HG03457 (cell line): ENCODE measurements around the gene ZNRF3.

Experiments
- ATAC-seq: cut with Tn5 transposase; IDR thresholded peaks from one replicate; pipeline ENCODE4 v1.9.1; 2021; ENCODE audit warnings: moderate number of reproducible peaks; ENCODE audit not compliant: unreplicated experiment

ZNRF3 gene

GRCh38 chr22:29060251-29060869 lies 177.0 kb downstream of the ZNRF3 start:
- no peak for ATAC-seq

DNA sequence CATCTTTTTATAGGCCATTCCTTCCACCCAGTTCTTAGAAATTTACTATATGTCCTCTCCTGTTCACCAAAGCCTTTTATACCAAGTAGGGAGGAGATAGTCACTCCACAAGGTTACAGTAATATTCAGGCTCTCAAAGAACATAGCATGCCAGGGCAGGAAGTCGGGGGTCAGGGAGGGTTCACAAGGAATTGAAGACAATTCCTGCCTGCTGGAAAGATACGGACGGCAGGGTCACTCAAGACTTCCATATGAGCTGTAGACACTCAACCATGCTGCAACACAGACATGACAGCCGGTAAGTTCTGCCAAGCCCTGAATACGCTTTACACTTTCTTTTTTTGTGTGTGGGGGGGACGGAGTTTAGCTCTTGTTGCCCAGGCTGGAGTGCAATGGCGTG lies 177.6 kb downstream of the ZNRF3 start:
- ATAC-seq, result no peak

DNA sequence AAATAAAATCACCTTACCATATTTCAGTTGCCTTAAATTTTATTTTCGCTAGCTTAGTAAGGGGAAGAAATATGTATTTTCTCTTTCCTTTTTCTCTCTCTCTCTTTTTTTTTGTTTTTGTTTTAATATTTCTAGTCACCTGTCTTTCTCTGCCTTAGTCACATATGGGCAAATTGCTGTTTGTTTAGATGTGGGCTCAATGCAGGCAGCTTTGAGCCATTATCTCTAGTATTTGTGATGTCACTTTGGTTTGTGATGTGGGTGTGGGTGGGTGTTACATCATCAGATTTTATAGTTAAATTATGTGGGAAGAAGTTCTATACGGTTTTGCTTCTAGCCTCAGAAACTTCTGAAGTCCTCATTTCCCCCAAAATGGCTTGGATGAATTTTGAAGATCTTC lies 178.4 kb downstream of the ZNRF3 start, which contains the start of gene C22orf31:
Gene C22orf31 (minus strand): TSS at position 59 of the 400 bp plus-strand sequence. CDS start 39 bp downstream, at position 20.
- ATAC-seq, result no peak

- no peak for ATAC-seq
These were observed 179.0 kb downstream of the ZNRF3 start for GRCh38 chr22:29062286-29062821.

GRCh38 chr22:29065468-29066190 lies 182.3 kb downstream of the ZNRF3 start:
- ATAC-seq, result no peak

DNA sequence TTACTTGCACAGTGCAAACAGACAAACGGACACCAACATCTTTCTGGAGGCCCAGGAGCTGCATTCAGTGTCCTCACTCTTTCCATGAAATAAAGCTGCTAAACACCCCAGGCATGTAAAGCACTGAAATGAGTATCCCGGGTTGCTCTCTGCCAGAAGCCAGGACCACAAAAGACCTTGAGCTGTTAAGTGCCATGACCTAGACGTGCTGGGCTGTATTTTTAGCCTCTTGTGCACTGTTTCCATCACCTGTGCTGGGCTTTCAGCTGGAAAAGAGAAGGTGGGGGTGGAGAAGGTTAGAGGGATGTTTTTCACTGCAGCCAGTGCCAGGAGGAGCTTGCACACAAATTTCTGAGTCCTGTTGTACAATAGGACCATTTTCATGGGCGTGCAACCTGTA lies 186.1 kb downstream of the ZNRF3 start:
- no peak for ATAC-seq

- no peak for ATAC-seq
These were observed 187.1 kb downstream of the ZNRF3 start for GRCh38 chr22:29070490-29070889.

GRCh38 chr22:29071261-29072045 lies 188.1 kb downstream of the ZNRF3 start:
- no peak for ATAC-seq

DNA sequence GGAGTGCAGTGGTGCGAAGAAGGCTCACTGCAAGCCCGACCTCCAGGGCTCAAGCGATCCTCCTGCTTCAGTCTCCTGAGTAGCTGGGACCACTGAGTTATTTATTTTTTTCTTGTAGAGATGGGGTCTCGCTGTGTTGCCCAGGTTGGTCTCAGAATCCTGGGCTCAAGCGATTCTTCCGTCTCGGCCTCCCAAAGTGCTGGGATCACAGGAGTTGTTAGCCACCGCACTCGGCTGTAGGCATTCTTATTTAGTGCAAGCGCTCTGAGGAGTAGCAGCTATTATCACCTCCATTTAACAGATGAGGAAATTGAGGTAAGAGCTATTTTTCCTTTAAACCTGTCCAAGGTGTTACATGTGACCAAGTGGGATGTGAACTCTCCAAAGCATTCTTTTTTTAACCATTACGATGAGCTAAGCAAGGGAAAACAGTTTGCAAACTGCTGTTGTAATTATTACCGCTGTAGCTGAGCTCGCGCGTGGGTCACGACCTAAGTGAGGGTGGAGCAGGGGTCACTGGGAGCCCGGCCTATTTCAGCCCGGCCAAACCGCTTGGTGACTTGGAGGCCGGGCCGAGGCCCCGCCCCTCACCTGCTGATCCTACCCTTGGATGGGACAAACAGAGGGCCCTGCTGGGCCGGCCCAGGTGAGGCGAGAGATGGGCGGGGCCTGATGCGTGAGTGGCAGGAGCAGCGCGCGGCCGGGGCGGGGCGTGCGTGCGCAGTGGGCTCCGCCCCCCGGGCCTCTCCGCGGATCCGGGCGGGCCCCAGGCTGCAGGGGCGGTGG lies 189.0 kb downstream of the ZNRF3 start:
- no peak for ATAC-seq

DNA sequence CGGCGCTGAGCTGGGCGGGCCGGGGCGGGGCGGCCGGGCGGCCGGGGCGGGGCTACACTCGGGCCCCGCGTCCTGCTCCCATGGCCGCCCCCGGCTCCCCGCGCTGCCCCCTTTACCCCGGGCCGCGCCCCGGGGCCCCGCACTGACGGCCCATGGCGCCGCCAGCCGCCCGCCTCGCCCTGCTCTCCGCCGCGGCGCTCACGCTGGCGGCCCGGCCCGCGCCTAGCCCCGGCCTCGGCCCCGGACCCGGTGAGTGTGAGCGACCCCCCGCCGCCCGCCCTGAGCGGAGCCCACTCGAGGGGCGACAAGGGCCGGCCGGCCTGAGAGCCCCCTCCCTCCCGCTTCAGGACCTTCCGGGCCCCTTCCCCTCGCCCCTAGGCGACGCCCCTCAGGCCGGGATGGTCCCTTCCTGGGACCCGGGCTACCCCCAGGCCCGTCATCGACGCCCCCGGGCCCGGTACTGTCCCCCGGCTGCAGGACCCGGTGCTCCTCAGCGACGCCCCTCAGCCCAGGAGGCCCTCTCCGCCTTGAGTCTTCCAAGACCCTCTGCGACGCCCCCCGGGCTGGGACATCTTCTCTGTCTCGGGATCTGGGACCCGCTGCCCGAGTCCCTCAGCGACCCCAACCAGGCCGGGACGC lies 189.7 kb downstream of the ZNRF3 start, which contains the start of gene KREMEN1:
Gene KREMEN1 (plus strand): TSS at position 57 of the 639 bp plus-strand sequence. CDS start 96 bp downstream, at position 153.
- ATAC-seq, result no peak

GRCh38 chr22:29073618-29074275 lies 190.4 kb downstream of the ZNRF3 start:
- no peak for ATAC-seq

DNA sequence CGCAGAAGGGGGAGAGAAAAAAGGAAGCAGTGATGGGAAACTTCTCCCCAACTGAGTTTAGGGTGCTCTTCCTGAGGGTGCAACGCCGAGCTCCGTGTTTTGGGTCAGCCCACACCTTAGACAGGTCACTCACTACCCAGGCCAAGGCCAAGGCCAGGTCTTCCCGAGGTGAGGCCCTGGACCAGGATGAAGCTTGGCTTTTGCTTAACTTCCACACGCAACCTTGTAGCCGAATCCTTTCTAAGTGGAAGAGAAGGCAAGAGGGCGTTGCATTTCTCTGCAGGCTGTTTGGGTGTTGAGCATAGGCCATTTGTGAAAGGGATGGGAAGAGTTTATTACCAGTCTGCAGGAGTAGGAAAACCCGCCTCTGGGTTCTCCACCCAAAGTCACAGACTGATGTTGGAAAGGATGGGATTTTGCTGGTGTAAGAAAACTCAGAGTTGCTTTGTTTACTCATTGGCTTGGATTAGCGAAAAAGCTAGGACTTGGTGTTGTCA lies 191.0 kb downstream of the ZNRF3 start:
- no peak for ATAC-seq

- no peak for ATAC-seq
These were observed 194.9 kb downstream of the ZNRF3 start for GRCh38 chr22:29078036-29078868.

GRCh38 chr22:29078869-29079207 lies 195.5 kb downstream of the ZNRF3 start:
- no peak for ATAC-seq

GRCh38 chr22:29079218-29079901 lies 196.0 kb downstream of the ZNRF3 start:
- ATAC-seq, result no peak

- ATAC-seq, result no peak
These were observed 197.0 kb downstream of the ZNRF3 start for GRCh38 chr22:29080106-29080975.
